Measurements from ENCODE around the gene RFX3.

DNA sequence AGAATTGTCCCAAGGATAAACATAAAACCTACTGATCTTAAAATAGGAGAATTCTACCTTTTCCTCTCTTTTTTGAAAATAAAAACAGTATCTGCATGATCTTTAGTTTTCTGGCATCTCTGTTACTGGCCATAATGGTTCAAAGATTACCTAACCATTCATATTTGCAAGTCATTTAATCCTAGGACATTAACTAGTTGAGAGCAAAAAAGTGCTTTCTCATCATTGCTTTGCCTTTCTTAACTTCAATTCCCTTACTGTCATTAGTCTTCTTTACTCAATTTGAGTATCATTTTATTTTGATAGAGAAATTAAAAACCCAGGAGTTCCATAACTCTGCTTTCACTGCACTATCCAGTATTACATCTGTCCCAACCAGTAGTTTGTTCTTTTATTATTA lies 68.6 kb downstream of the RFX3 start:
- TF ChIP-seq, protein P1, sequence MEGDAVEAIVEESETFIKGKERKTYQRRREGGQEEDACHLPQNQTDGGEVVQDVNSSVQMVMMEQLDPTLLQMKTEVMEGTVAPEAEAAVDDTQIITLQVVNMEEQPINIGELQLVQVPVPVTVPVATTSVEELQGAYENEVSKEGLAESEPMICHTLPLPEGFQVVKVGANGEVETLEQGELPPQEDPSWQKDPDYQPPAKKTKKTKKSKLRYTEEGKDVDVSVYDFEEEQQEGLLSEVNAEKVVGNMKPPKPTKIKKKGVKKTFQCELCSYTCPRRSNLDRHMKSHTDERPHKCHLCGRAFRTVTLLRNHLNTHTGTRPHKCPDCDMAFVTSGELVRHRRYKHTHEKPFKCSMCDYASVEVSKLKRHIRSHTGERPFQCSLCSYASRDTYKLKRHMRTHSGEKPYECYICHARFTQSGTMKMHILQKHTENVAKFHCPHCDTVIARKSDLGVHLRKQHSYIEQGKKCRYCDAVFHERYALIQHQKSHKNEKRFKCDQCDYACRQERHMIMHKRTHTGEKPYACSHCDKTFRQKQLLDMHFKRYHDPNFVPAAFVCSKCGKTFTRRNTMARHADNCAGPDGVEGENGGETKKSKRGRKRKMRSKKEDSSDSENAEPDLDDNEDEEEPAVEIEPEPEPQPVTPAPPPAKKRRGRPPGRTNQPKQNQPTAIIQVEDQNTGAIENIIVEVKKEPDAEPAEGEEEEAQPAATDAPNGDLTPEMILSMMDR (IDR thresholded peaks at IDR 0.05) = no peak
- no peak for TF ChIP-seq POLR2A (IDR thresholded peaks at IDR 0.05)
